ENCODE data around the gene LYRM2. TPM values are rescaled to one million over a fixed set of nuclear protein-coding genes. Genes with fewer than 3 reads are reported as not detected.

LYRM2 gene
- total RNA-seq: 17.9 and 39.7 TPM in 2 replicates

DNA sequence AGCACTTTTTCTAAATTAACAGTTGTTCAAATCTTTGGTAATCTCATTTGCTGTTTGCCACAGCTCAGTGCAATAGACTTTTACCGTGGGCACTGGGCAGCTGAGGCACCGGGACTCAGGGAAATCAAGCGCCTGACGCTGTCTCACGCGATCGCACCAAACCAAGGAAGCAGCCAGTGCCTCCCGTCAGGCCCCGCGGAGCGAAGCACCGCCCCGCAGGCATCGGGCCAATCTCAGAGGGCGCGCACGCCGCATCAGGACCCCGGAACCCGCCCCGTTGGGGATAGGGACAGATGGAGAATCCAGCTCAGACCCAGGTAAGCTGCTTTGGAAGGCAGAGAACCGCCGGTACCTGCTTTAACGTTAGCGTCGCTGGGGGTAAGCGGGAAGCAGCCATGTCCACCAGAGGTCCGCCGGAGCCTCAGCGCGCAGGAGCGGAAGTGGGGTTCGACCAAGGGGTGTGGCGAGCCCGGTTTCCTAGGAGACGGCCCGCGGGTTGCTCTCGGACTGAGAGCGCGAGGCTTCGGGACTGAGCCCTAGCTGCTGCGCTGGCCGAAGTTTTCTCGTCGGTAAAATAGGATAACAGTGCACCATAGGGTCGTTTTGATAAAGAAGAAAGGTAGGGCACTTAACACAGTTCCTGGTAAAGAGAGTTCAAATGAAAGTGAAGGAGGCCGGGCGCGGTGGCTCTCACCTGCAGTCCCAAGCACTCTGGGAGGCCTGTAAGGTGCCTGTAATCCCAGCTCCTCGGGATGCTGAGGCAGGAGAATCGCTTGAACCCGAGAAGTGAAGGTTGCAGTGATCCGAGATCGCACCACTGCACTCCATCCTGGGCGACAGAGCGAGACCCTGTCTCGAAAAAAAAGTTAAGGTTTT is at the start of gene LYRM2:
TSS of gene LYRM2 (minus strand) at position 428 of the 876 bp plus-strand sequence. CDS start at position 397, 31 bp downstream.

Other genes with a start within 250 kb of the LYRM2 start
- gene RRAGD, start 226.5 kb downstream of the LYRM2 start, total RNA-seq: not detected in 2 replicates
- under 0.01 and 0.58 TPM in 2 replicates for gene ANKRD6, start 205.6 kb downstream of the LYRM2 start, total RNA-seq
- 5.8 and 9.7 TPM in 2 replicates for gene MDN1, start 181.0 kb upstream of the LYRM2 start, total RNA-seq
- 3.7 and 4.8 TPM in 2 replicates for gene CASP8AP2, start 191.1 kb upstream of the LYRM2 start, total RNA-seq

Data from myometrial cell (primary cell).